Measurements from ENCODE around the gene PPP1R37.

PPP1R37 gene

GRCh38 chr19:45147835-45148676 is 55.1 kb downstream of the PPP1R37 start:
- DNase-seq (ENCODE audit: extremely low spot score, insufficient read length, low read depth) (no peak), FAIRE-seq (no peak)

DNA sequence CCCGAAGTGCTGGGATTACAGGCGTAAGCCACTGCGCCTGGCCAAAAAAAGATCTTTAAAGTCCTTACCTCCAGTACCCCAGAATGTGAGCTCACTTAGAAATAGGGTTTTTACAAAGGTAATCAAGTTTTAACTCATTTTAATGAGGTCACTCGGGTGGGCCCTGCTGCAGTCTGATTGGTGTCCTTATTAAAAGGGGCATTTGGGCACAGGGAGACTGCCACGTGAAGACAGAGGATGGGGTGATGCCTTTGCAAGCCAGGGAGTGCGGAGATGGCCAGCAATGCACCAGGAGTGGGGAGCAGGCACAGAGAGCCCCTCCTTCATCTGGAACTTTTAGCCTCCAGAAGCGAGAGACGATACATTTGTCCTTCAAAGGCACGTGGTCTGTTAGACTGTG is 56.1 kb downstream of the PPP1R37 start:
- DNase-seq (ENCODE audit: extremely low spot score, insufficient read length, low read depth) (no peak), FAIRE-seq (no peak)

DNA sequence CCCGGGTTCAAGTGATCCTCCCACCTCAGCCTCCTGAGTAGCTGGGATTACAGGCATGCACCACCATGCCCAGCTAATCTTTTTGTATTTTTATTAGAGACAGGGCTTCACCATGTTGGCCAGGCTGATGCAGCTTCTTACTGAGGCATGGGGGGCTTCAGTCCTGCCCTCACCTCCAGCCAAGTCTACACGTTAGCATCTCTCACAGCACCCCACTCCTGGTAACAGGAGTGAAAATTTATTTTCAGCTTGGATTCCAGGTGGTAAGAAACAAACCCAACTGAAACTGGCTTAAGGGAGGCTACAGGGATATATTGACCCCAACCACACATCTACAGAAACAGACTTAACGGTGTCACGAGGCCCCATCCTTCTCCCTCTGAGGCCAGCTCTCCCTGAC is 57.2 kb downstream of the PPP1R37 start:
- no peak for FAIRE-seq

DNA sequence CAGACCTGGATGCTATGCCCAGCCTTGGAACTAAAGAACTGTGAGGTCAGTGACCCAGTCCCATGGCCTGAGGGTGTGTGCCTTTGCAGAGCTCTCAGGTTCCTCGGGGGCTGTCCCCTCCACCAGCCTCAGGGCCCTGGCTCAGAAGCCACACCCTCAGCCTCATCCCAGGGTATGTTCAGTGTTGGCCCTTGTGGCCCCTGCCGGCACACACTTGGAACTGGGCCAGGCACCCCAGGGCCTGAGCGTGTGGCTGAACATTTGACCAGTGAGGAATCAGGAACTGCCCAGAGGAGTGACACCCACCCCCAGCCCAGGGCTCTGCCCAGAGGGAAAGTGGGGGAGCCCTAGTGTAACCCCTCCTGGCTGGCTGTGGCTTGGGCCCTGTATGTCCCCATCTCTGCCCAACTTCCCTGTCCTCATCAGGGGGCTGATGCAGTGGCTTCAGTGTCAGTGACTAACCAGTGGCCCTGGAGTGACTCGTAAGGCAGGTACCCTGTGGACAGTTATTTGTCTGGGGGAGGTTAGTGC is 57.8 kb downstream of the PPP1R37 start:
- FAIRE-seq = no peak
- DNase-seq (ENCODE audit: extremely low spot score, insufficient read length, low read depth) = no peak

More for the DNA sequence above, 57.2 kb downstream of the PPP1R37 start:
- DNase-seq (ENCODE audit: extremely low spot score, insufficient read length, low read depth) = no peak

GRCh38 chr19:45151320-45151719 is 58.3 kb downstream of the PPP1R37 start:
- FAIRE-seq (no peak), DNase-seq (ENCODE audit: extremely low spot score, insufficient read length, low read depth) (no peak)

DNA sequence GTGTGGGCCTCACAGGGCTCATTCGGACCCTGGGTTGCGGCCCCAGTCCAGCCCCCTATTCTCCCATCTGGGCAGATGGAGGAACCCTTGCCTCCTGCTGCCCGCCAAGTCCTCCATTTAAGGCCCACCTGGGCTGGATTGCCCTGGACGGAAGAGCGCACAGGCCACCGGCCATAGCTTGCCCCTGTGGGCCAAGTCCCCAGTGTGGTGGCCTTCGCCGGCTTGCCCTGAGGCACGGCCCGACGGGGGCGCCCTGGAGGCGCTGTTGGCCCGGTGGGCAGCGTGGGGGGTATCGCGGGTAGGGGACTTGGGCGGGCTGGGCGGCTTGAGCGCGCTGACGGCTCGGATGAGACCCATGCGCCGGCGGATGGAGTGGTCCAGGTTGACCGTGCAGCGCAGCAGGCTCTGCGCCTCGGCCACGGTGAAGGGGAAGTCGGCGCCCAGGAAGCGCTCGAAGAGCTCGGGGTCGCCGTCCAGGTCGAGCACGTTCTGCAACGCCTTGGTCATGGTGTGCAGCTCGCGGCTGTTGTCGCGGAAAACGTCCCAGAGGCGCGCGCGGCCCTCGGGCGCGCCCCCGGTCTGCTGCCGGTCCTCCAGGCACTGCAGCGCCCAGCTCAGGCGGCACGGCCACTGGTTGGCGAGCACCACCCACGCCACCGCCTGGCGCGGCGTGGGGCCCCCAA is 59.0 kb downstream of the PPP1R37 start:
- FAIRE-seq (no peak), DNase-seq (ENCODE audit: extremely low spot score, insufficient read length, low read depth) (no peak)

DNA sequence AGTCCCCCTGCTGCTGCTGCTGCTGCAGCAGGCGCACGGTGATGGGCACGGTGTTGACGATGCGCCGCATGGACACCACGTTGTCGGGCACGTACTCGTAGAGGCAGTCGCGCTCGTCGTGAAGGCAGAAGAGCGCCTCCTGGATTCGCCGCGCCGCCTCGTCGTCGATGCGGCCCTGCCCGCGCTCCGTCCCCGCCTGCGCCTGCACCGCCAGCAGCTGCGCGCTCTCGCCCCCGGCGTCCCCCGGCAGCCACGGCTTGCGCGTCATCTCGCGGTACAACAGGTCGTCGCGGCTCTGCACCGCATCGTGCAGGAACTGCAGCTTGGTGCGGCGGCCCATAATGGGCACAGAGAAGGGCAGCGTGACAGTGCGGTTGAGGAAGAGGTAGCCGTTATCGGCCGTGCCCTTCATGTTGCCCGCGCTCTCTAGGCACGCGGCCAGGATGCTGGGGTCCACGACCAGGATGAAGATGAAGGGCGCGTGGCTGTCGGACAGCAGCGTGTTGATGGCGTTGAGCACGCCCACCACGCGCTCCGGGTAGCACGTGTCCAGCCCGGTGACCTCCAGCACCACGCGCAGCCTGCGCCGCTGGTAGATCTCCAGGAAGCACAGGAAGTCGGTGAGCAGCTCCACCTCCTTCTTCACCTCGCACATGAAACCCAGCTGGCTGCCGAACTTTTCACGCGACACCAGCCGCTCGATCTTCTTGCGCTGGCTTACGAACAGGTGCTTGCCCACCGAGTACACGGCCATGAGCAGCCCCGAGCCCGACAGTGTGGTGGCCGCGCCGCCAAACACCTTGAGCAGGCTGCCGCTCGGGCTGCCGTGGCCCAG is 59.7 kb downstream of the PPP1R37 start:
- DNase-seq (ENCODE audit: extremely low spot score, insufficient read length, low read depth) (no peak), FAIRE-seq (peak; percentile 78)

GRCh38 chr19:45153339-45154063 is 60.5 kb downstream of the PPP1R37 start:
- DNase-seq (ENCODE audit: extremely low spot score, insufficient read length, low read depth) (no peak), FAIRE-seq (no peak)

GRCh38 chr19:45154064-45154827 is 61.3 kb downstream of the PPP1R37 start:
- DNase-seq (ENCODE audit: extremely low spot score, insufficient read length, low read depth) (no peak), FAIRE-seq (no peak)

GRCh38 chr19:45156011-45156630 is 63.1 kb downstream of the PPP1R37 start:
- DNase-seq (ENCODE audit: extremely low spot score, insufficient read length, low read depth) = no peak
- FAIRE-seq = no peak

DNA sequence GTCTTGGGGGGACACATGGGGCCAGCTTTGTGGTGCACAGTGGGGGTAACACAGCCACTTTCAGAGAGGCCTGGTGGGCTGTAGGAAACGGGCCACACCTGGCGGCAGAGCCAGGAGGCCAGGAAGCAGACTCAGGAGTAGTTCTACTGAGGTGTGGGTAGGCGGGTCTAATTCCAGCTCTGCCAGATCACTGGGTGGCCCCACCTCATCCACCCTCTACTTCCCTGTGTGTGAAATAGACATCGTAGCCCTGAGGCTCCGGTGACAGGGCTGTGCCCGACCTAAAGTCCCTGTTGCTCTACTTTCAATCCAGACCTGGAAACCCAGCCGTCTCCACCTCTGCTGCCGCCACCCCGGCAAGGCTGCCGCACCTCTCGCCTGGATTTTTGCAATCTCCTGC is 63.8 kb downstream of the PPP1R37 start:
- DNase-seq (ENCODE audit: extremely low spot score, insufficient read length, low read depth) (no peak), FAIRE-seq (no peak)

DNA sequence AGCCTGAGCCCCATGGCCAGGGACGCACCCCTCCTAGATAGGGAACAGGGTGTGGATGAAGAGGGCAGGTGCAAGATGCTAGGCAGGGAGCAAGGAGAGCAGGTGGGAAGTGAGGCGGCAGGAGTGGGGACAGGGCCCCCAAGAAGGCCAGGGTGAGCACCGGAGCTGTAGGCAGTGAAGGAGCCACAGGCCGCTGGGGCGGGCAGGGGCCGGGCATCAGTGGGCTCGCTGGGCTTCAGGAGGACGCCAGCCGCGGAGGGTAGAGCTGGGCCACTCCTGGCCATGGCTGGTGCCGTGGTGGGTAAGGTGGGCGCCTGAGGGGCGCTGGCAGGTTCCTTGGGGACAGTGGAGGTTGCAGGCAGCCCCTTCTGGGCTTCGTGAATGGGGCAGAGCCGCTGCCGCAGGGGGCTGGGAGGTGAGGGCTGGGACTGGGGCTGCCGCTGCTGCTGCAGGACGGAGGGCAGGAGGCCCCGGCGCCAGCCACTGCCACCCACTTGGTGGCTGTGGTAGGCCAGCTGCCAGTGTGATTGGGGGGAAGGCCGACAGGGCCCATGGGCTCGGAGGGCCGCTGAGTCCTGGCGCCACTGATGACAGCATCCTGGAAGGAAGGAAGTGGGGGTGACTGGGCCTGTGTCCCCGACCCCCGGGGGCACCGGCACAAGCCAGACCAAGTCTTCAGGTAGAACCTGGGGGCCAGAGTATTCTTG is 65.7 kb downstream of the PPP1R37 start:
- DNase-seq (ENCODE audit: extremely low spot score, insufficient read length, low read depth) (no peak), FAIRE-seq (no peak)

DNA sequence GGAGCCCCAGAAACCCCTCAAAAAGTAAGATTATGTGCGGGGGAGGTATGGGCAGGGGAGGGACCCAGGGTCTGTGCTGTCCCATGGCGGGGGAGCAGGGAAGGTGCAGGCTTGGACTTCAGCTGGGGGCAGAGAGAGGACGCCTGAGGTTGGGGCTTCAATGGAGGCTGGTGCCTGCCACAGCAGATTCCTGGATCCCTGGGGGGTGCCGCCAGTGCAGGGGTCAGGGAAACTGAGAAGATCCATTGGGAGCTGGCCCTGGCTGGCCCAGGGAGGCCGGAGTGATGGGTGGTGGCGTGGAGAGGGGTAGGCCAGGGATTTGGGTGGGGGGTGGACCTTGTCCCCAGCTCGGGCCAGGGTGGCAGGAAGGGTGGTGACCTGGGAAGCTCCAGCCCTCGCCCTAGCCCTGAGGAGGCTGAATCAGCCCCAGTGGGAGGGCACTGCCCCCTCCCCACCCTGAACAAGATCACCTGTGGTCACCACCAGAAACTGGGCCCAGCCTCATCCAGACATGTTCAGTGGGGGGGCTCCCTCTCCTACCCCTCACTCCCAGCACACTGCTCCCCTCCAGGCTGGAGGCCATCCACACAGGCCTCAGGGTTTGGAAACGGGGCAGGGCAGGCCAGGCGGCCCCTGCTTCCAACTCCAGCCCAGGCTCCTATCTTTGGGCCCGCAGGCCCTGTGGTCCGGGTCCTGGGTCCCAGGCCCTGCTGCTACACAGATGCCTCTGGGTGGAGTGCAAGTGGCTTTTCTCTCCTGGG is 66.4 kb downstream of the PPP1R37 start:
- no peak for FAIRE-seq
- no peak for DNase-seq (ENCODE audit: extremely low spot score, insufficient read length, low read depth)

DNA sequence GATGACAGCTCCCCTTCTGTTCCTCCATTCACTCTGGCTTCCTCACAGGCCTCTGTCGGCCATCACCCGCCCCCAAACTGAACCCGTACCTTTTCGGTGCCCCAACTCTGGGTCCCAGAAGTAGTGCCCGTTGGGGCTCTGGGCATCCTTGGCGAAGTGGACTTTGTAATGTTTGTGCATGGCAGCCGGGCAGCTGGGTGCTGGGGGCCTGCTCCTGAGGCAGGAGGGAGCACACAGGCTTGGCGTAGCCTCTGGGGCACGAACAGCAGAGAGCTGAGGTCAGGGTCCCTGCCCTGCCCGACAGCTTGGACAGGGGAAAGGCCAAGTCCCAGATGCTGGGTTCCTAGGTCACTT is 67.0 kb downstream of the PPP1R37 start:
- DNase-seq (ENCODE audit: extremely low spot score, insufficient read length, low read depth) (no peak), FAIRE-seq (no peak)

GRCh38 chr19:45160870-45161737 is 68.1 kb downstream of the PPP1R37 start, which contains the start of gene NKPD1:
NKPD1 (minus strand) TSS chr19:45160982; CDS start chr19:45160150, 832 bp downstream.
- FAIRE-seq (no peak), DNase-seq (ENCODE audit: extremely low spot score, insufficient read length, low read depth) (no peak)

All from GM18507 (cell line).